ENCODE data around the gene CSTB. TPM values are rescaled to one million over a fixed set of nuclear protein-coding genes. Genes with fewer than 3 reads are reported as not detected.

CSTB gene
- total RNA-seq, 1 donor from 2014 or later: 7.1 TPM

- no peaks in the 10 kb centered on the region for H4K20me1 ChIP-seq (ENCODE audit: low read depth)
- no peak overlapping the region for H3K27ac ChIP-seq
- no peak for DNase-seq (ENCODE audit: low spot score)
- Mint-ChIP-seq H3K4me3 (no peak overlapping the region), H3K36me3 (no peaks in the 10 kb centered on the region), H3K9me3 (peaks cover 8% of the 10 kb centered on the region), H3K4me1 (peaks cover 7% of the 10 kb centered on the region), H3K27ac (no peak overlapping the region), H3K27me3 (ENCODE audit: insufficient read depth, low read depth) (peaks cover 9% of the 10 kb centered on the region)
- no peak overlapping the region for H3K4me2 ChIP-seq
- H3K79me2 ChIP-seq (ENCODE audit: low read depth): no peaks in the 10 kb centered on the region
- no peaks in the 10 kb centered on the region for H3K4me1 ChIP-seq
- no peaks in the 10 kb centered on the region for H3K9me3 ChIP-seq (ENCODE audit: low read depth)
- H3K36me3 ChIP-seq: no peaks in the 10 kb centered on the region
- TF ChIP-seq EZH2 (IDR thresholded peaks at IDR 0.05) (no peak), EZH2phosphoT487 (IDR thresholded peaks at IDR 0.05) (no peak)
- TF ChIP-seq, protein P1, sequence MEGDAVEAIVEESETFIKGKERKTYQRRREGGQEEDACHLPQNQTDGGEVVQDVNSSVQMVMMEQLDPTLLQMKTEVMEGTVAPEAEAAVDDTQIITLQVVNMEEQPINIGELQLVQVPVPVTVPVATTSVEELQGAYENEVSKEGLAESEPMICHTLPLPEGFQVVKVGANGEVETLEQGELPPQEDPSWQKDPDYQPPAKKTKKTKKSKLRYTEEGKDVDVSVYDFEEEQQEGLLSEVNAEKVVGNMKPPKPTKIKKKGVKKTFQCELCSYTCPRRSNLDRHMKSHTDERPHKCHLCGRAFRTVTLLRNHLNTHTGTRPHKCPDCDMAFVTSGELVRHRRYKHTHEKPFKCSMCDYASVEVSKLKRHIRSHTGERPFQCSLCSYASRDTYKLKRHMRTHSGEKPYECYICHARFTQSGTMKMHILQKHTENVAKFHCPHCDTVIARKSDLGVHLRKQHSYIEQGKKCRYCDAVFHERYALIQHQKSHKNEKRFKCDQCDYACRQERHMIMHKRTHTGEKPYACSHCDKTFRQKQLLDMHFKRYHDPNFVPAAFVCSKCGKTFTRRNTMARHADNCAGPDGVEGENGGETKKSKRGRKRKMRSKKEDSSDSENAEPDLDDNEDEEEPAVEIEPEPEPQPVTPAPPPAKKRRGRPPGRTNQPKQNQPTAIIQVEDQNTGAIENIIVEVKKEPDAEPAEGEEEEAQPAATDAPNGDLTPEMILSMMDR (IDR thresholded peaks at IDR 0.05): no peak
- no peak overlapping the region for H2AFZ ChIP-seq (replicated peaks)
- no peaks in the 10 kb centered on the region for H3K27me3 ChIP-seq
- H3K9ac ChIP-seq: no peak overlapping the region
- no peak overlapping the region for H3K4me3 ChIP-seq
- no peaks in the 10 kb centered on the region for H3F3A ChIP-seq (ENCODE audit: low read depth)
Observed at GRCh38 chr21:43820466-43820865, 44.4 kb upstream of the CSTB start.

- Mint-ChIP-seq H3K27ac (no peak overlapping the region), H3K9me3 (peaks cover 8% of the 10 kb centered on the region)
Observed at GRCh38 chr21:43819511-43820405, 43.6 kb upstream of the CSTB start.

GRCh38 chr21:43818685-43819084, 42.6 kb upstream of the CSTB start:
- peaks cover 9% of the 10 kb centered on the region for H3K4me1 ChIP-seq
- TF ChIP-seq EZH2phosphoT487 (IDR thresholded peaks at IDR 0.05): no peak
- TF ChIP-seq, protein P1 (IDR thresholded peaks at IDR 0.05): no peak
- H2AFZ ChIP-seq (replicated peaks): no peak overlapping the region
- H3K79me2 ChIP-seq (ENCODE audit: low read depth): no peaks in the 10 kb centered on the region
- Mint-ChIP-seq H3K36me3 (no peaks in the 10 kb centered on the region), H3K4me3 (peak overlapping the region; percentile 25), H3K9me3 (peaks cover 8% of the 10 kb centered on the region), H3K4me1 (peaks cover 16% of the 10 kb centered on the region), H3K27me3 (ENCODE audit: insufficient read depth, low read depth) (peaks cover 9% of the 10 kb centered on the region), H3K27ac (peak overlapping the region; percentile 52)
- no peaks in the 10 kb centered on the region for H3K36me3 ChIP-seq
- no peak overlapping the region for H3K9ac ChIP-seq
- H3K4me2 ChIP-seq: no peak overlapping the region
- H3K27ac ChIP-seq: no peak overlapping the region
- DNase-seq (ENCODE audit: low spot score): no peak
- H3K27me3 ChIP-seq: no peaks in the 10 kb centered on the region
- H4K20me1 ChIP-seq (ENCODE audit: low read depth): no peaks in the 10 kb centered on the region
- no peaks in the 10 kb centered on the region for H3K9me3 ChIP-seq (ENCODE audit: low read depth)
- H3K4me3 ChIP-seq: no peak overlapping the region
- H3F3A ChIP-seq (ENCODE audit: low read depth): peaks cover 9% of the 10 kb centered on the region

More at GRCh38 chr21:43819511-43820405, 43.6 kb upstream of the CSTB start:
- H3K9me3 ChIP-seq (ENCODE audit: low read depth): no peaks in the 10 kb centered on the region
- H2AFZ ChIP-seq (replicated peaks): no peak overlapping the region
- peaks cover 2% of the 10 kb centered on the region for H3K4me1 ChIP-seq
- H3K4me2 ChIP-seq: no peak overlapping the region
- H3K9ac ChIP-seq: no peak overlapping the region
- peaks cover 2% of the 10 kb centered on the region for H3F3A ChIP-seq (ENCODE audit: low read depth)
- no peak overlapping the region for H3K27ac ChIP-seq
- peaks cover 9% of the 10 kb centered on the region for H3K27me3 Mint-ChIP-seq (ENCODE audit: insufficient read depth, low read depth)
- peaks cover 9% of the 10 kb centered on the region for H3K4me1 Mint-ChIP-seq
- H3K36me3 ChIP-seq: no peaks in the 10 kb centered on the region
- no peaks in the 10 kb centered on the region for H3K79me2 ChIP-seq (ENCODE audit: low read depth)
- H3K4me3 Mint-ChIP-seq: no peak overlapping the region
- TF ChIP-seq EZH2 (IDR thresholded peaks at IDR 0.05): no peak
- TF ChIP-seq EZH2phosphoT487 (IDR thresholded peaks at IDR 0.05): no peak
- TF ChIP-seq, protein P1 (IDR thresholded peaks at IDR 0.05): no peak
- H4K20me1 ChIP-seq (ENCODE audit: low read depth): no peaks in the 10 kb centered on the region
- H3K27me3 ChIP-seq: no peaks in the 10 kb centered on the region
- no peak overlapping the region for H3K4me3 ChIP-seq
- no peak for DNase-seq (ENCODE audit: low spot score)
- H3K36me3 Mint-ChIP-seq: no peaks in the 10 kb centered on the region
